Gastrocnemius medialis (tissue), 4 donors: ENCODE data around the gene C1orf174.

Experiments
- CTCF ChIP-seq, 5 experiments: fragments of 450-650 bp in 3 of 5; fragments of 200-600 bp in 2 of 5; sonication (generic) in 2 of 5; IDR thresholded peaks in 4 of 5; conservative IDR thresholded peaks in 1 of 5; 1 replicate in 4 of 5; 2 replicates in 1 of 5; pipeline ENCODE4 v1.5.1; 2016 to 2019; ENCODE audit warnings: antibody characterized with exemption in 5 of 5, mild to moderate bottlenecking in 3 of 5, moderate library complexity in 3 of 5
- POLR2A ChIP-seq, 2 donors: fragments of 450-650 bp; IDR thresholded peaks; one replicate each; pipeline ENCODE4 v1.6.1; 2017; ENCODE audit warnings: antibody characterized with exemption in 2 of 2, mild to moderate bottlenecking in 2 of 2, moderate library complexity in 2 of 2

- no peak for TF ChIP-seq CTCF (IDR thresholded peaks at IDR 0.05 in 4 of 5, conservative IDR thresholded peaks at IDR 0.05 in 1 of 5)
- TF ChIP-seq POLR2A (IDR thresholded peaks at IDR 0.05) = no peak
Observed at GRCh38 chr1:3895279-3895950, 4.7 kb downstream of the C1orf174 start.
